Upper lobe of left lung (tissue), 6 donors: Measurements from ENCODE around the gene FAM118B. TPM values are rescaled to one million over a fixed set of nuclear protein-coding genes. Genes with fewer than 3 reads are reported as not detected.
"Not testable (repeated sequence)": the region's sequence is repeated elsewhere in the genome, so short reads cannot be mapped to it uniquely, and the experiment has no call there.

Experiments
- ATAC-seq, 2 donors: fragments of 200-7000 bp; cut with Tn5 transposase; one replicate each; pipeline ENCODE4 v1.9.1; 2022; ENCODE audit warnings: mild to moderate bottlenecking in 2 of 2, moderate library complexity in 2 of 2; ENCODE audit not compliant: low FRiP score in 2 of 2
- DNase-seq, 2 donors: peaks; one replicate each; pipeline ENCODE4 v3.0.0-alpha.2; 2019 to 2020
- H3K27ac ChIP-seq, 4 donors: fragments of 200-600 bp; sonication (generic); one replicate each; pipeline ENCODE4 v1.5.1; 2016 to 2019
- H3K27me3 ChIP-seq, 4 donors: fragments of 200-600 bp; sonication (generic); one replicate each; pipeline ENCODE4 v1.5.1; 2017 to 2019
- H3K36me3 ChIP-seq, 4 donors: fragments of 200-600 bp; sonication (generic); one replicate each; pipeline ENCODE4 v1.5.1; 2016 to 2019
- H3K4me1 ChIP-seq, 4 donors: fragments of 200-600 bp; sonication (generic); one replicate each; pipeline ENCODE4 v1.5.1; 2018 to 2019
- H3K4me3 ChIP-seq, 4 donors: fragments of 200-600 bp; sonication (generic); one replicate each; pipeline ENCODE4 v1.5.1; 2017 to 2019; ENCODE audit warnings: mild to moderate bottlenecking in 2 of 4, moderate library complexity in 1 of 4
- H3K9me3 ChIP-seq, 4 donors: fragments of 200-600 bp; sonication (generic); one replicate each; pipeline ENCODE4 v1.5.1; 2018 to 2019
- CTCF ChIP-seq, 6 experiments: fragments of 450-650 bp in 4 of 6; fragments of 200-600 bp in 2 of 6; sonication (generic) in 2 of 6; IDR thresholded peaks; one replicate each; pipeline ENCODE4 v1.5.1; 2016 to 2019; ENCODE audit warnings: antibody characterized with exemption in 6 of 6
- EP300 ChIP-seq, 4 donors: sonication (generic); formaldehyde crosslinking; IDR thresholded peaks; one replicate each; pipeline ENCODE4 v1.5.1; 2017; ENCODE audit warnings: antibody characterized with exemption in 4 of 4, control low read depth in 2 of 4
- POLR2A ChIP-seq, 4 donors: fragments of 450-650 bp; IDR thresholded peaks; one replicate each; pipeline ENCODE4 v1.5.1; 2016 to 2017; ENCODE audit warnings: antibody characterized with exemption in 4 of 4, mild to moderate bottlenecking in 2 of 4
- POLR2AphosphoS5 ChIP-seq, 2 donors: sonication (generic); formaldehyde crosslinking; IDR thresholded peaks; one replicate each; pipeline ENCODE4 v1.5.1; 2017; ENCODE audit warnings: antibody characterized with exemption in 2 of 2
- WGBS, 2 donors: methylation state at CpG; one replicate each; pipeline ENCODE4 v1.1.5; 2017 to 2018; 5-methylcytosine and 5-hydroxymethylcytosine counted together
- total RNA-seq, 6 donors: library from RNA; depleted of rRNA in 4 of 6; stranded (reverse); fragments of >200 nt in 4 of 6; gene quantifications; one replicate each; pipeline versions ENCODE4 v1.1.0 to v1.2.1, GENCODE V29; 2016 to 2021
- donor health status: DM: no; HTN: no; CAD: no; lungs with moderate emphysema.
- donor health status: DM: no; HTN: yes; CAD: no; lungs with severe emphysema.

The FAM118B gene
- total RNA-seq, 6 donors from 2014 or later: 9.2 to 36.7 (median 31.2) TPM

DNA sequence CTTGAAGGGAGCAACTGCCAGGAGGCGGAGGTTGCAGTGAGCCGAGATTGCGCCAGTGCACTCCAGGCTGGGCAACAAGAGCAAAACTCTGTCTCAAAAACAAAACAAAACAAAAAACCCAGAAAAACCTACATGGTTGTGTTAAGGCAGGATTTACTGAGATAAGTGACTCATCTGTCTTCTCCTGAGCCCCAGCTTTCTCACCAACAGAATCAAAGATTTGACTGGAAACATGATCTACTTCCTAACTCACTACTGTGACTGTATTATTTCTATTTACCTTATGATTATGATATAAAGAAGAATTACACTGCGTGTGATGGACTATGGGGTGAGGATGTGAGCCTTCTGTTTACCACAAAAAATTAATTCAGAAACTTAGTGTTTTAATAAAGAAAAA, 21.8 kb downstream of the FAM118B start:
- peaks cover 11 to 14% (median 12%) of the 10 kb centered on the region in 4 donors for H3K4me1 ChIP-seq
- TF ChIP-seq CTCF (IDR thresholded peaks at IDR 0.05) (no peak), EP300 (IDR thresholded peaks at IDR 0.05) (no peak), POLR2AphosphoS5 (IDR thresholded peaks at IDR 0.05) (no peak), POLR2A (IDR thresholded peaks at IDR 0.05) (no peak)
- 87 to 98% methylated on average over 4 of the region's 4 CpGs for WGBS, 2 donors
- DNase-seq (no peak), ATAC-seq (no peak)
- no peaks in the 10 kb centered on the region for H3K9me3 ChIP-seq
- peaks cover 0 to 33% (median 14%) of the 10 kb centered on the region in 4 donors for H3K36me3 ChIP-seq
- H3K27me3 ChIP-seq: no peaks in the 10 kb centered on the region
- H3K27ac ChIP-seq: no peak overlapping the region
- no peak overlapping the region for H3K4me3 ChIP-seq

DNA sequence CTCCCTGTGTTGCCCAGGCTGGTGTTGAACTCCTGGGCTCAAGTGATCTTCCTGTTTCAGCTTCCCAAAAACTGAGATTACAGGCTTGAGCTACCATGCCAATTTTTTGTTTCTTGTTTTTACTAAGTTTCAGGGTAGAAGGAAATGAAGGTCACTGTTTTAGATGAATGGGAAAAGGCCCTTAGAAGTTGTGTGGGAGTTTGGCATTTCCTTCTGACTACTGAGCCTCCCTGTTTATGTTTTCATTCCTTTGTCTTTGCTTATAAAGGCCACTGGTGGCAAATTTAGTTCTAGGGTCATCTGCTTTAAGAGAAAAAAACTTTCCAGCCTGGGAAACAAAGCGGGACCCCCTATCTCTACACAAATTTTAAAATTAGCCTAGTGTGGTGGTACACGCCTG, 35.1 kb downstream of the FAM118B start:
- peaks cover 15 to 55% (median 26%) of the 10 kb centered on the region in 4 donors for H3K36me3 ChIP-seq
- H3K4me1 ChIP-seq: no peaks in the 10 kb centered on the region
- ATAC-seq: no peak
- no peaks in the 10 kb centered on the region for H3K27me3 ChIP-seq
- H3K27ac ChIP-seq: no peak overlapping the region
- no peaks in the 10 kb centered on the region for H3K9me3 ChIP-seq
- TF ChIP-seq CTCF (IDR thresholded peaks at IDR 0.05) (no peak), POLR2AphosphoS5 (IDR thresholded peaks at IDR 0.05) (no peak), EP300 (IDR thresholded peaks at IDR 0.05) (no peak), POLR2A (IDR thresholded peaks at IDR 0.05) (no peak)
- H3K4me3 ChIP-seq: no peak overlapping the region
- DNase-seq: no peak
- 77 to 78% methylated on average over 2 of the region's 2 CpGs for WGBS, 2 donors

- no peaks in the 10 kb centered on the region for H3K9me3 ChIP-seq
- no peak for DNase-seq
- no peak for ATAC-seq
- WGBS, 2 donors: 86 to 95% methylated on average over 4 of the region's 4 CpGs
- H3K36me3 ChIP-seq: peaks cover 9 to 60% (median 38%) of the 10 kb centered on the region in 4 donors
- no peaks in the 10 kb centered on the region for H3K4me1 ChIP-seq
- no peak for TF ChIP-seq EP300 (IDR thresholded peaks at IDR 0.05)
- no peak for TF ChIP-seq POLR2AphosphoS5 (IDR thresholded peaks at IDR 0.05)
- no peak overlapping the region for H3K4me3 ChIP-seq
- H3K27me3 ChIP-seq: no peaks in the 10 kb centered on the region
- no peak overlapping the region for H3K27ac ChIP-seq
Measured at GRCh38 chr11:126253265-126253664, 41.7 kb downstream of the FAM118B start.

DNA sequence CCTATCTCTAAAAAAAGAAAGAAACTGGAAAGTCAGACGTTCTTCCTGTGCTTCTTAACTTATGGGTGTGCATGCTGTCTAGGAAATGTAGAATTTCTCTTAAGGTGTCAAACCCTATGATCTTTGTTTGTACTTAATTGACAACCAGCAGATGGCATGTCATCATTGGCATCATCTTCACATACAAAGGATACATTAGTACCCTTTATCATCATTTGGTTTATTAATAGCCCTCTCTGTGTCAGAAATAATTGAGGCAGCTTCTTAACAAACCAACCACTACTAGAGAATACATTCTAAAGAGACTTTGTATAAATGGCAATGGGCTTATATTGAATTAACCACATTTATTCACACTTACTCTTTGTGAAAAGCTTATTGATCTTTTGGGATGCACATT, 43.2 kb downstream of the FAM118B start:
- 68 to 80% methylated on average over 1 of the region's 1 CpG for WGBS, 2 donors
- Histone ChIP-seq H3K4me1 (no peaks in the 10 kb centered on the region), H3K9me3 (no peaks in the 10 kb centered on the region), H3K4me3 (no peak overlapping the region), H3K27me3 (no peaks in the 10 kb centered on the region), H3K36me3 (peaks cover 9 to 56% (median 39%) of the 10 kb centered on the region in 4 donors), H3K27ac (no peak overlapping the region)
- ATAC-seq (no peak), DNase-seq (no peak)
- TF ChIP-seq EP300 (IDR thresholded peaks at IDR 0.05) (no peak), CTCF (IDR thresholded peaks at IDR 0.05) (no peak), POLR2AphosphoS5 (IDR thresholded peaks at IDR 0.05) (no peak), POLR2A (IDR thresholded peaks at IDR 0.05) (no peak)

- 94 to 96% methylated on average over 5 of the region's 5 CpGs for WGBS, 2 donors
- H3K27ac ChIP-seq, H3K9me3 ChIP-seq, DNase-seq, H3K4me1 ChIP-seq, ATAC-seq, H3K27me3 ChIP-seq, H3K4me3 ChIP-seq: not testable (repeated sequence)
- H3K36me3 ChIP-seq: peaks cover 9 to 54% (median 38%) of the 10 kb centered on the region in 4 donors
Measured at GRCh38 chr11:126255507-126255906, 43.9 kb downstream of the FAM118B start.

DNA sequence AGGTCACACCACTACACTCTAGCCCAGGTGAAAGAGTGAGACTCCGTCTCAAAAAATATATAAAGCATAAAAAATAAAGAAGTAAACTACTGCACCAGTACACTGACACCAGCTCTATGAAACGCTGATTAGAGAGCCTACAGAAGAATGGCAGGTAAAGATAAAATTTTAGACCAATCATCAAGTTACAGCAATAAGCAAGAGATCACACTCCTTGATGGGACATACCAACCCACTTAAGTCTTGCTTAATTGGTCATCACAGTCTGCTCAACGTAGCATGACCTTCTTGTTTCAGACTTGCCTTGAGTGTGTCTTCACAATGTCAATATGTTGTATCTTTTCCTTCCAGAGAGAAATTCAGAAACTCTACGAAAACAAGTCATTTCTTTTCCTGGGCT, 44.6 kb downstream of the FAM118B start:
- TF ChIP-seq POLR2AphosphoS5 (IDR thresholded peaks at IDR 0.05) (no peak), POLR2A (IDR thresholded peaks at IDR 0.05) (no peak), CTCF (IDR thresholded peaks at IDR 0.05) (no peak), EP300 (IDR thresholded peaks at IDR 0.05) (no peak)
- Histone ChIP-seq H3K27me3 (no peaks in the 10 kb centered on the region), H3K9me3 (no peaks in the 10 kb centered on the region), H3K27ac (no peak overlapping the region), H3K36me3 (peaks cover 9 to 47% (median 35%) of the 10 kb centered on the region in 4 donors), H3K4me3 (no peak overlapping the region), H3K4me1 (no peaks in the 10 kb centered on the region)
- WGBS, 2 donors: 91 to 97% methylated on average over 4 of the region's 4 CpGs
- DNase-seq (no peak), ATAC-seq (no peak)
